Renal cortical epithelial cell (primary cell): ENCODE data around the gene PPM1L. TPM values are rescaled to one million over a fixed set of nuclear protein-coding genes. Genes with fewer than 3 reads are reported as not detected.

Experiments
- DNase-seq: peaks from one replicate; pipeline ENCODE4 v3.0.0-alpha.2; 2011; ENCODE audit warnings: low read depth
- total RNA-seq: library from RNA; depleted of rRNA; stranded (reverse); fragments of >200 nt; gene quantifications from 2 replicates; pipeline ENCODE4 v1.2.3, GENCODE V29; 2014

Gene PPM1L
- total RNA-seq, 1 donor from 2014 or later: 5.1 TPM

DNA sequence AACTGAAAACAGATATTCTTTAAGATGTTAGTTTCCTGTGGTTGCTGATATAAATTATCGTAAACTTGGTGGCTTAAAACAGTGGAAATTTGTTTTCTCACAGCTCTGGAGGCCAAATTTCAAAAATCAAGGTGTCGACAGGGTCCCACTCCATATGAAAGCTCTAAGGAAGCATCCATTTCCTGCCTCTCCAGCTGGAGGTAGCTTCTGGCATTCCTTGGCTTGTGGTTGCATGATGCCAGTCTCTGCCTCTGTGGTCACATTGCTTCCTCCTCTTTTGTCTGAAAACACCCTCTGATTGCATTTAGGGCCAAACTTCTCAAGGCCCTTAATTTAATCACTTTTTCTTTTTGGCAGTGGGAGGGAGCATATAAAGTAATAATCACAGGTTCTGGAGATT, 96.8 kb downstream of the PPM1L start:
- no peak for DNase-seq

DNA sequence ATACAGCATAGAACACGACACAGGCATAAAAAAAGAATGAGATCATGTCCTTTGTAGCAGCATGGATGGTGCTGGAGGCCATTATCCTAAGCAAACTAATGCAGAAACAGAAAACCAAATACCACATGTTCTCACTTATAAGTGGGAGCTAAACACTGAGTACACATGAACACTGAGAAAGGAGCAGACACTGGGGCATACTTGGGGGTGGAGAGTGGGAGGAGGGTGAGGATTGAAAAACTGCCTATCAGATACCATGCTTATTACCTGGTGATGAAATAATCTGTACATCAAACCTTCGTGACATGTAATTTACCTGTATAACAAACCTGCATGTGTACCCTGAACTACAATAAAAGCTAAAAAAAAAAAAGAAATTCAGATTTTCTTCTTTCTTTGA, 100.4 kb downstream of the PPM1L start:
- no peak for DNase-seq

DNA sequence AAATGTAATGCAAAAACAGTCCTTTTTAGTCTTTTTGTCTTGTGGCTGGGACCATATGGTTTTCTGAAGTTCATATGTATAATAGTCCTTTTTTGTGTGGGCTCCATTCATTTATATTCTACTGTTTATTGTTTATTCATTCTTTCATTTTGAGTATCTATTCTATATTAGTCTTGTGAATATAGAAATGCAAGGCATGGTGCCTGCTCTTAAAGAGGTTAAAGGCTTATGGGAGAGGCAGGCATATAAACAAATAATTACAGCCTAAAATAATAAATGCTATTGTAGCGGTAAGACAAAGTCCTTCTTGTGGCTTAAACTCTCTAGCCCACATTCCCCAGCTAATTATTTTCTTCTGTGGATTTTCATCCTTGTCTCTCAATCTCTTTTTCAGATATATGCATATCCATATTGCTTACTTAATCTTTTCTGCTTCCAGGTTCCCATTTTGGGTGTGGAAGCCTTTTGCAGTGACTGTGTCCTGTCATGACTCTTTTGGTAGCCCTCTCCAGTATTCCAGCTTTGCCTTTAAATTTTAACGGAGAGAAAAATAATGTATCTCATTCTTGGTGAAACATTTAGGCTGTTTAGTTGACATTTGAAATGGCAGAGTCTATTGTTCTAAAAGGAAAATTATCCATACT, 101.6 kb downstream of the PPM1L start:
- DNase-seq: no peak

DNA sequence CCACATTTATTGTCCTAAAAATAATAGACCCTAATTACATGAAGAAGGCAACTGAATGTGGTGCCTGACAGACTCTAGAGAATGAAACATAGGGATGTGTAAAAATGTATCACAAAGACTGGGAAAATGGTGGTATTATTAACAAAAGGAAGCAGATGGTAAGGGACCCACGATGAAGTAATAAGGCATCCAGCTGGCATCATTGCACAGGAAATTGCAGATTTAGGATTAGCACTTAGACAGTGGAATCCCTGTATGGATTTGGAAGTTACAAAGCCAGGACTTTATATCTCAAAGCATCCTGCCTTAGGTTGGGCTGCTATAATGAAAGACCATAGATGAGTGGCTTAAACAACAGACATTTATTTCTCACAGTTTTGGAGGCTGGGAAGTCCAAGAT, 104.3 kb downstream of the PPM1L start:
- DNase-seq: no peak

DNA sequence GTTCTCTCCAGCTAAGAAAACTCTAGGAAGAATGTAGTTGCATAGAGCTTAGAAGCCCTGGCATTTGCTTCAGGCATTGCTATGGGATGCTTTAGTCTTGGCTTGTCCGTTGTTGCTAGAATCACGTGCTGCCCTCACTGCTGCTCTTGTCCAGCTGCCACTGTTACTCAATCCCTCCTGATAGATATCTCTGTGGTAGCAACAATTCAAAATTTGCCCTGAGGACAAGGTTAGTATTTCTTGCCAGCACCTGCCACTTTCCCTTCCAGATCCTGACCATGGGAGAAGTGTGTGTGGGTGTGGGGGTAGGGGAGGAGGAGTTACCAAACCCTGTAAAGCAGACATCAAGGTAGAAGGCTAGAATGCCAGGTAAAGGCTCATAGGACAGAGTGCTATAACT, 113.8 kb downstream of the PPM1L start:
- DNase-seq: peak; percentile 33

DNA sequence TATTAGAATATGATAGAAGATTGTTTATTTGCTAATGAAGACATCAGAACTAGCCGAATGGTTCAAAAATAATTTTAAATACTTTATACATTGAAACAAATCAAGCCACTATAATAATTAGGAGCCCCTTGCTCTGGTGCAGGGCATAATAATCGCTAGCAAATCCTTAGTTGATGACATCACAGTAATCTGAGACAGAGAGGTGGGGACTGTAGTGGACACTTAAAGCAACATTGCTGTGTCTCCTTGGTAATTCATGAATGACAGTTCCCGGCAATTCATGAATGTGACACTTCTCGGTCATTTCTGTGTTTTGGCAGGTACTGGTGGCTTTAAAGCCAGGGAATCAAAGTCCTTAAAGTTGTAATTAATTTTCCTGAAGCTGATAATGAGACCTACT, 114.3 kb downstream of the PPM1L start:
- DNase-seq: no peak

DNA sequence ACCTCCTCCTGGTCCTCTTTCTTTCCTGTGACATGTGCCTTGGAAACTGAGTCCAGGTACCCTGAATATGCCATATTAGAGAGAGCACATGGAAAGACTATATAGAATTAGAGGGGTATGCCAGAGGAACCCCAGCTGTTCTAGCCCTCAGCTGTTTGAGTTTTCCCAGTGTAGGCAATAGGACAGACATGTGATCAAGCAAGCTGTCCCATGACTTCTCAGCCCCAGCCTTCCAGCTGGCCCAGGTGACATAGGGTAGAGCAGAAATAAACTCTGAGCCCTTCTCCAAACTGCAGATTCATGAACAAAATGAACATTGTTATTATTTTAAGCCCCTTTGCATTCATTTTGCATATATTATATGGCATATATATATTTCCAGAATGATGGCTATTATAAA, 118.7 kb downstream of the PPM1L start:
- DNase-seq: no peak

DNA sequence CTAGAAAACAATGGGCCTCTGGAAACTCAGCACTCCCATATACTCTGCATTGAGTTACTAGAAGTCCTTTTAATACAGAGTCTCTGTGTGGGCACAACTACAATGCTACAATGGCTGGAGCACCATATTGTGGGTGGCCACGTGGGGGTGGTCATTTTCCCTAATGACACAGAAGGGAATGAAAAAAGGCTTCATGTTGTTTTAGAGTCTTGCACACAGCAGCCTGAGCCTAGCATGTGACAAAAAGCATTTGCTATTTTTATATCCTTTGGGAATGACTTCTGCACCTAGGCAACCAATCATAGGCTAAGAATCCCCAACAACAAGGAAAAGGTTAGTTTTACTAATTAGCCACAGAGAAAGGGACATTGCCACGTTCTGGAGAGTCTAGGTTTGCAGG, 120.6 kb downstream of the PPM1L start:
- no peak for DNase-seq

DNA sequence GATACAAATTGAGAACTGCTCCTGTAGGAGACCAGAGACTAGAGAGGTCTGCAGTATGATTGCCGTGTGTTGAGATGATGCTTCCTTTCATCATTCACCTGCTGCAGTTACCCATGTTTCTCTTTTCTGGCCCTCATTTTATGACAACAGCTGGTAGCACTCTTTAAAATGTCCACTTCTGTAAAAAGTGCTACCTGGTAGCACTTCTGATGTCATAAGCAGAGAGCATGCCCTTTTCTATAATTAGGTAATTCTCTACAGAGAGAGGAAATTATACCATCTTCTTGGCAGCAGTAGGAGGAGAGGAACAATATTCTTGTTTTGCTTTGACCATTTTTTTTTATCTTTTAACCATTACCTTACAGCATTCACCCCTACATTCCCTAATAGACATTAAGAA, 123.8 kb downstream of the PPM1L start:
- DNase-seq: no peak

DNA sequence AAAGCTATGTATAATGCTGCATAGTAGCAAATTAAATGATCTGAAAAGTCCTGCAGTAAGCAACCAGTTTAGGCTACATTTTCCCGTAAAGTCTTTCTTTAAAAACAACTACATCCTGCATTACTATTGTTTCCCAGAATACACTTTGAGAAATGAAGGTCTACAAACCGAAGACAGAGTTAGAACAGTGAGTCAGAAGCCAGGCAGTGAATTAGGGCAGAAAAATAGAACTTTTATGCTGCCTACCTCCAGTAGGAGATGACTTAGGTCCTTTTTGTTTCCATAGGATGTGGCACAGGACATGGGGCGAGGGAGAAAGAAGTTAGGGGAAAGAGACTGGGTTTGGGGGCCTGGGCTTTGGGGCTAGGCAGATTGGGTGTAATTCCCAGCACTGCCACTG, 127.3 kb downstream of the PPM1L start:
- no peak for DNase-seq

DNA sequence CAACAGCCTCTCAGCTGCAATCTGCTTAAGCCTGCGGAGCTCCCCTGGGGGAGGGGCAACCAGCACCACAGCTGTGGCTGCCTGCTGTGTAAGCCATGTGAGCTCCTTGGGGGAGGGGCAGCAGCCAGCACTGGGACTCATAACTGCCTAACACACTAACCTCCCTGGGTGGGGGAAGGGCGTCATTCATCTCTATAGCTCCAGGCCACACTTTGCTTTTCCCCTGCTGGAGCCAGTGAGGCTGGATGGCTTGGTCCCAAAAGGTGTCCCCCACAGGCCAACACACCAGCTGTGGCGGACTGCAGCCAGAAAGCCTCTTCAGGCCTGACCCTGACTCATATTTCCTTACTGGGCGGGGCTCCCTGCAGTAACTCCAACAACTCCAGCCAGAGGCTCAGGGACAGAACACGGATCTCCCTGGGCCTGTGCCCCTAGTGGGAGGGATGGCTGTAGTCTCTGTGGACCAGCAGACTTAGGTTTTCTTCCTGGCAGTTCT, 129.8 kb downstream of the PPM1L start:
- DNase-seq: peak; percentile 53

DNA sequence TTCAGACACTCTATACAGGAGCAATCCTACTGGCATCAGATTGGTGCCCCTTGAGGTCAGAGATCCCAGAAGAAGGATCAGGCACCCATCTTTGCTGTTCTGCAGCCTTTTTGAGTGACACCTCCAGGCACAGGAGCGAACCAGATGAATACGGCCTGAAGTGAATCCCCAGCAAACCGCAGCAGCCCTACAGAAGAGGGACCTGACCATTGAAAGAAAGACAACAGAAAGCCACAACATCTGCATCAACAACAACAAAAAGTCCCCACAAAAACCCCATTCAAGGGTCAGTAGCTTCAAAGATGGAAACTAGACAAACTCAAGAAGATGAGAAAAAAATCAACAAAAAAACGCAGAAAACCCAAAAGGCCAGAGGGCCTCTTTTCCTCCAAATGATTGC, 130.4 kb downstream of the PPM1L start:
- no peak for DNase-seq

DNA sequence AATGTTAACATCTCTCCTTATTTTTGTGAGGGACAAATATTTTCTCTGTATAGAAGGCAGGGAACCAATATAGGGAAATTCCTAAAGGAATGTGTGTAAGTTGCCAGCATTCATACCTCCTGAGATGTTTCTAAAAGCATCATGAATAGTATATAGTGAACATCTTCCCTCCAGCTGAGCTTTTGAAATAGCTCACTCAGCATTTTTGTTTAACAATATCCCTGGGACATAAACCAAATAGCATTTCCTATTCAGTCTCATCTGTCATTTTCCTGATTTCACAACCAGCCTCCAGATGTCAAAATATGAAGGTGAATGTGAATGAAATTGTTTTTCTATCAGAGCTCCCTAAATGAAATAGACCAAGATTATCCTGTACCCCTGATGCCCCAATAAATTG, 137.2 kb downstream of the PPM1L start:
- DNase-seq: no peak

DNA sequence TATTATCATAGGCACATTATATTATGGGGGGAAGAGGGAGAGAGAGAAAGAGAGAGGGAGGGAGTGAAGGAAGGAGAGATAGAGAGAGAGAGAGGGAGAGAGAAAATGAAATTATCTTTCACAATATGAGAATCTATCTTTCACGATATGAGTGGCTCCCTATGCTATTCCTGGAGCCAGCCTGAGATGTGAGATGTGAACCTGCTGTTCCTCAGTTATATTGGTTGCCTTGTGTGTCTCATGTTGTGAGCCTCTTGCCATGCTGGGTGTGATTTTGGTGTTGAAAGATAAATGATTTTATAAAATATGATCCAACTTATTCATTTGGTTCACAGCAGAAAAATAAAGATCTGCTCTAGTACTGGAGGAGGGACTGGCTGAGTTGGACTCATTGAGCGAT, 148.7 kb downstream of the PPM1L start:
- DNase-seq: no peak

DNA sequence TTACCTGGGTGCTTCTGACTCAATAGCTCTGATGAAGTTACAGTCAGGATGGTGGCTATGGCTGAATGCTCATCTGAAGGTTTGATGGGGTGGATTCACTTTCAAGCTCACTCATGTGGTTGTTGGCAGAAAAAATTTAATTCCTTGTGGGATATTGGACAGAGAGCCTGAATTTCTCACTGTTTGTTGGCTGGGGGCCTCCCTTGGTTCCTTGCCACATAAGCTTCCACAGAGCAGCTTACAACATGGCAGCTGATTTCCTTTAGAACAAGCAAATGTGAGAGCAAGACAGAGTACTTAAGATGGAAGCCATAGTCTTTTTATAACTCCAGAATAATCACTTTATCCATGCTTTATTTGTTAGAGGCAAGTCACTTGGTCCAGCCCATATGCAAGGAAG, 150.6 kb downstream of the PPM1L start:
- DNase-seq: no peak

DNA sequence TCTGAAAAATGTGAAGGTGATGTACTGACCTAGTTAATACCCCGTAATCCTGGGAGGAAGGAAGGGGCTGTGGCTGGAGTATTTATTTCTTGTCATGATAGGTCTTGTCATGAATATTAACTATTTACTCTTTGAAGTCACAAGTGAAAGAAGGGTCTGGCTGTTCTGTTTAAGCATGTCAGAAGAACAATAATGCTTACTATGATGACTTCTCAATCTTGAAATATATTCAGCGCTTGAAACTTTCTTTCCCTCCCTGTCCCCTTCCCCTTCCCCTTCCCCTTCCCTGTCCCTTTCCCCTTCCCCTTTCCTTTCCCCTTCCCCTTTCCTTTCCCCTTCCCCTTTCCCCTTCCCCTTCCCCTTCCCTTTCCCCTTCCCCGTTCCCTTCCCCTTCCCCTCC, 153.9 kb downstream of the PPM1L start:
- no peak for DNase-seq

DNA sequence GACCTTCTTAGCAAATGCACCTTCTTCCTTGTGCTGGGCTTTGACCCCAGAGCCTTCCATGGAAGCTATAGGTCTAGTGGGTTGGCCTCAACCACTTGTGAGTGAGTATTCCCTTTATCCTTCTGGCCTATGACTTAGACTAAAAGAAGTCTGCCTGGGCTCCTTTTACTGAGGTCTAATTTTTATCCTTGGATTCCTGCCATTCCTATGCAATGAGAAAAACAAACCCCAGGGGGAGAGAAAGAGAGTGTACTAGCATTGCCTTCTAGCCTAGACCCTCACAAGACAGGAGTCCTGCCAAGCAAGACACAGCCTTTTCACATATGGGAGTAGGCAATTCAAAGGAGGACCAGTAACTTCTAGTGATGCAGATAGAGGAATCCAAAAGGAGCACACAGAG, 155.4 kb downstream of the PPM1L start:
- DNase-seq: no peak

DNA sequence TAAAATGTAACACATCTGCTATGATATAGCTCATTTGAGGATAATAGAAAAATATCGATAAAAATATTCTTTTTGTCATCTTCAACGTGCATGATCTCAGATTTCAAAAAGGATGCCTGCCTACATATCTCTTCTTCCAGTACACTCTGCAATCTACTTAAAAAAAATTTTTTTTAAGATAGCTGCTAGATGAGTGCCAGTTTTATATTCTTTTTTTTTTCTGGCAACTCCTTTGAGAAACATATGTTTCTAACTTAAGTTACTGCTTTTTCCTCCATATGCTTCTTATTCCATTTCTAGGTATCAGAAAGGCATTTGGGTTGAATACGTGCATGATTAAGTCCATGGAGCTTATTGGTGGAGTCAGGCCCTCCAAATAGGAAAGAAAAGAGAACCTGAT, 160.4 kb downstream of the PPM1L start:
- DNase-seq: no peak

DNA sequence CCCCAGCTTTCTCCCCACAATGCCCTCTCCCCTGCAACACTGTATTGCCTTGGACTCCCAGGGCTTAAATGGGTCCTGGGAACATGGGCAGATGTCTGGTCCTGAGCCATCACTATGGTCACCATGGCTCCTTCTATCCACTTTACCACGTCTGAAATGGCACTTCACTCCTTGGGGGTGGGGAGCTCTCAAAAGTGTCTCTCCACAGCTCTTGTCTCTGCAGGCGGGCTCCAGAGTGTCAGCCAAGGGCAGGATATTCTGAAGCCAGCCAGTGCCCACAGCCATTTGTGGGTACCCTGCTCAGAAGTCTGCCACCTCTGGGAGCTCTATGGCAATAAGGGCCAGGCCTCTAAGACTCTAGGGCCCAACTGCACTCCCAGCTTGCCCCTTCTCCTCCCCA, 163.9 kb downstream of the PPM1L start:
- DNase-seq: no peak

DNA sequence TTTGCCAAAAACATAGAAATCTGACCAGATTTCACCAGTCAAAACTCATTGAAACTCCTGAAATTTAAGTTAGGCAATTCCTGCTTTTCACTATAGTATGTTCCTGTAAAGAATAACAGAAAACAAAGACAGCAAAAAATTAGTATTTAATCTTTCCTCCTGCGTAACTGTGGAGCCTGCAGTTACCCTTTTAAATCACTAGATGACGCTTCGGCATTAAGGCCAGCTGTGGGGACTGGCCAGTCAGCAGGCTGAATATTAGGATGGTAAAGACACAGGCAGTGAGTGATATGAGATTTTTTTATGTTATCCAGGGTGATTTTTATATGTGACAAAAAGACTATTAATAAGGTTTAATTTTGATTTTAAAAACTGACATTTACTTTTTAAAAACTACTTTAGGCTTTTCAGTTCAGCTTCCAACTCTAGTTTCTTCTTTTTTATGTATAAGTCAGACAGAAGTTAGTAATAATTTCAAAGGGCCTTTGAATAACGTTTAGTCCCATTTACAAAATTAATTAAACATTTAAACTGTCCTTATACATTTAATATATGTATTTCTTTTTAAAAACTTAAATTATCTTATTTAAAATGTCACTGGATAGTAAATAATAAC, 165.1 kb downstream of the PPM1L start:
- peak; percentile 39 for DNase-seq

DNA sequence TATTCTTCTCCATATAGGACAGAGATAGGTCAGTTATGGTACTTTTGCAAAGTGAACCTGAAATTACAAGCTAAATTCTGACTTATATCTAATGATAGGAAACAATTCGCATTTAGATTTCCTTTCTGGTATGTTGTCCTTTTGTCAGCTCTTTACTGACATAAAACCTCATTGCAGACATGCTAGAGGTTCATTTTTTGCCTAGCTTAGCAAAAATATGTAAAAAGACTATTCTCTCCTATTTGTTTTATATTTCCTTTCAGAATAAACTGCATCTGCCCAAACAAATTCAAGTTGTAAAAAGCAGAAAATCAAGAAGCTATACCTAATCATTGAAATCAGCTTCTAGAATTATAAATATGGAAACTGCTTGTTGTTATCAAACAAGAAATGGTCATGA, 168.7 kb downstream of the PPM1L start:
- no peak for DNase-seq

DNA sequence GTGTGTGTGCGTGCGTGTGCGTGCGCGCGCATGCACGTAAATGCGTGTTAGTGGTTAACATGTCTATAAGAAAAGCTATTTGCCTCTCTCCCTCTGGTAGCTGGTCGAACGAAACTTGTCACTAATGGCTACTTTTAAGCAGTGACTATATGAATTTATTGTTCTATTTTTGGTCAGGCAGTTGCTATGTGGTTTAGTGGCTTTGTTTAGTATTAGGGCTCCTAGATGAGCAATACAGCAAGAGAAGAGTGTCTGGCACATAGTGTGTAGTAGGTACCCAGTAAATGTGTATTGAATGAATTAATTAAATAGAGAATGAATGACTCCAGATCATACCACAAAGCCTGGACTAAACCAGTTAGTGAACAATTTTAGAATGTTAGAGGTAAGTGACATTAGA, 171.6 kb downstream of the PPM1L start:
- no peak for DNase-seq

DNA sequence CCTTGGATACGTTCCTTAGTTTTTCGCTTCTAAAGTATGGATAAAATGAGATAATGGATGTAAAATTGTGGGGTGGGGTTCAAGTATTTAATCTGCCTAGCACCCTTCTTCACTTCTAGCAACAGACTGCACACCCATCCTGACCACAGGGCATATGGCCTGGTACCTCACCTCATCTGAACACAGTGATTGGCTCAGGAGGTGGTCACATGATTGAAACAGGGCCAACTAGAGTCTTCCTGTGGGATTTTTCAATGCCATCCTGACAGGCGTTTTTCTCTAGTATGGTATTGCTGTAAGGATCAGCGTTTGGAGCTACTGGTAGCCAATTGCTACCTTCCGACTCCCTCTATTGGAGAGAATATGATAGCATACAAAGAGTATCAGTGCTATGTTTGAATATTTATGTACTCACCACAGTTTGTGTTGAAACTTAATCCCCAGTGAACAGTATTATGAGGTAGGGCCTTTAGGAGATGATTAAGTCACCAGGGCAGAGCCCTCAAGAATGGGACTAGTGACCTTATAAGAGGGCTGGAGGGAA, 172.2 kb downstream of the PPM1L start:
- no peak for DNase-seq

DNA sequence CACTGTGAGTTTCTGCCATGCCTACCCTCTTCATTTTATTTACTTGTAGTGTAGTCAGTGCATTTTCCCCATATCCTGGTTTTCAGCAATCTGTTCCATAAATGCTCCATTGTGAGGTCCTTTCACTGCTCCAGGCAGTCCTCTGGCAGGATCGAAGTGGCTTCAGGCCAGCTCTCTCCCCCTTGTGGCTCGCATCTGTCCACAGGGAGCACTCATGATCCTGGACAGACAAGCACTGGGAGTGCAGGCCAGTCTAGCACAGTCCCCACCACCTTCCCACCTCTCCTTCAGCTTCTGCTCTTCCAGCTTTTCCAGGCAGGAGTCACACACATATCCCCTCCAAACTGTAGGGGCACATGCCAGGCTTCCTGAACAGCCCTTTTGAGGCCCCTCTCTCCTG, 173.6 kb downstream of the PPM1L start:
- no peak for DNase-seq
